H1 (cell line): Measurements from ENCODE around the gene NEURL1. TPM values are rescaled to one million over a fixed set of nuclear protein-coding genes. Genes with fewer than 3 reads are reported as not detected.

Experiments used
- CTCF ChIA-PET: fragments of 300-600 bp; sonication (Branson Sonifier 250); formaldehyde crosslinking; loops from one replicate; lab custom pipeline; 2021; ENCODE audit not compliant: partially characterized antibody; lab: Charles Lee
- POLR2A ChIA-PET: fragments of 300-600 bp; sonication (Branson Sonifier 250); formaldehyde crosslinking; loops from one replicate; lab custom pipeline; 2021; ENCODE audit warnings: inconsistent platforms; ENCODE audit not compliant: partially characterized antibody; lab: Charles Lee
- DNase-seq, 2 experiments: peaks; one replicate each; pipeline versions ENCODE4 v3.0.0 to v3.0.0-alpha.2; 2010 to 2022; ENCODE audit warnings: low spot score in 2 of 2, low read depth in 1 of 2, mixed read lengths in 1 of 2
- FAIRE-seq: peaks from 2 replicates; lab custom pipeline; 2011; peaks lifted over from hg19 to GRCh38; lab: Jason Lieb, UNC
- H2AFZ ChIP-seq: 2 replicates; pipeline ENCODE4 v1.8.1; 2012; ENCODE audit warnings: low read length, inconsistent platforms
- H2AK5ac ChIP-seq: 2 replicates; pipeline ENCODE4 v1.6.1; 2013; ENCODE audit warnings: low read depth, low read length
- H2BK120ac ChIP-seq: replicated peaks from 2 replicates; pipeline ENCODE3; 2013; ENCODE audit warnings: low read depth, low read length, inconsistent platforms
- H2BK12ac ChIP-seq: 2 replicates; pipeline ENCODE4 v1.6.1; 2013; ENCODE audit warnings: low read depth, low read length
- H2BK15ac ChIP-seq: 2 replicates; pipeline ENCODE4 v1.6.1; 2013; ENCODE audit warnings: low read length
- H2BK20ac ChIP-seq: 2 replicates; pipeline ENCODE4 v1.6.1; 2013; ENCODE audit warnings: low read length
- H2BK5ac ChIP-seq: 2 replicates; pipeline ENCODE4 v1.6.1; 2013; ENCODE audit warnings: low read depth, low read length
- H3K14ac ChIP-seq: 2 replicates; pipeline ENCODE4 v1.6.1; 2013; ENCODE audit warnings: inconsistent platforms; ENCODE audit not compliant: insufficient read length
- H3K18ac ChIP-seq: 2 replicates; pipeline ENCODE4 v1.6.1; 2013; ENCODE audit warnings: low read length; ENCODE audit errors: extremely low read depth
- H3K23ac ChIP-seq: 2 replicates; pipeline ENCODE4 v1.6.1; 2013; ENCODE audit warnings: inconsistent platforms; ENCODE audit not compliant: insufficient read length
- H3K23me2 ChIP-seq: 2 replicates; pipeline ENCODE4 v1.6.1; 2013; ENCODE audit warnings: low read depth, low read length
- H3K27ac ChIP-seq: 2 replicates; pipeline ENCODE4 v1.6.1; 2011; ENCODE audit warnings: low read depth, low read length, inconsistent platforms
- H3K27me3 ChIP-seq, 4 experiments: replicated peaks in 1 of 4; 1 replicate in 1 of 4; 2 replicates in 3 of 4; pipeline versions ENCODE4 v1.6.1 to v1.8.1; 2011 to 2013; ENCODE audit warnings: low read length in 3 of 4, mild to moderate bottlenecking in 3 of 4, inconsistent platforms in 2 of 4, mixed read lengths in 2 of 4, moderate library complexity in 1 of 4; ENCODE audit not compliant: control insufficient read depth in 3 of 4, insufficient read depth in 3 of 4; ENCODE audit errors: extremely low read depth in 1 of 4
- H3K36me3 ChIP-seq, 4 experiments: 2 replicates each; pipeline versions ENCODE4 v1.6.1 to v1.8.1; 2011 to 2013; ENCODE audit warnings: mild to moderate bottlenecking in 4 of 4, low read length in 3 of 4, moderate library complexity in 2 of 4, control low read depth in 1 of 4, inconsistent platforms in 1 of 4; ENCODE audit not compliant: insufficient read depth in 4 of 4, control insufficient read depth in 2 of 4
- H3K4ac ChIP-seq: replicated peaks from 2 replicates; pipeline ENCODE3; 2013; ENCODE audit warnings: low read length, low read depth, mixed read lengths, inconsistent platforms; ENCODE audit not compliant: insufficient read length
- H3K4me1 ChIP-seq, 4 experiments: replicated peaks in 1 of 4; 1 replicate in 1 of 4; 2 replicates in 3 of 4; pipeline versions ENCODE4 v1.6.1 to v1.8.1; 2011 to 2013; ENCODE audit warnings: low read length in 3 of 4, inconsistent platforms in 2 of 4, mixed read lengths in 1 of 4; ENCODE audit not compliant: insufficient read depth in 4 of 4, control insufficient read depth in 3 of 4
- H3K4me2 ChIP-seq, 2 experiments: 2 replicates each; pipeline versions ENCODE4 v1.6.1 to v1.8.1; 2011 to 2013; ENCODE audit warnings: low read depth in 2 of 2, low read length in 2 of 2, control low read depth in 1 of 2, inconsistent platforms in 1 of 2, mild to moderate bottlenecking in 1 of 2; ENCODE audit not compliant: insufficient read depth in 1 of 2
- H3K4me3 ChIP-seq, 4 experiments: fragments of 200-600, 300-600 bp in 1 of 4; sonication (generic), shearing (Covaris generic), sonication (Bioruptor Twin) in 1 of 4; 2 replicates each; pipeline versions ENCODE4 v1.5.1 to v1.8.1; 2011 to 2016; ENCODE audit warnings: low read length in 4 of 4, low read depth in 3 of 4, control low read depth in 2 of 4, inconsistent platforms in 2 of 4, mild to moderate bottlenecking in 2 of 4, mixed read lengths in 1 of 4, moderate library complexity in 1 of 4; ENCODE audit not compliant: insufficient read depth in 2 of 4; ENCODE audit errors: extremely low read depth in 1 of 4
- H3K56ac ChIP-seq: replicated peaks from 2 replicates; pipeline ENCODE3; 2013; ENCODE audit warnings: low read depth, mild to moderate bottlenecking, mixed read lengths, low read length, inconsistent platforms; ENCODE audit not compliant: insufficient read length
- H3K79me1 ChIP-seq: 2 replicates; pipeline ENCODE4 v1.6.1; 2013; ENCODE audit warnings: low read depth, low read length, control low read depth
- H3K79me2 ChIP-seq, 2 experiments: 2 replicates each; pipeline versions ENCODE4 v1.6.1 to v1.8.1; 2012 to 2013; ENCODE audit warnings: low read length in 2 of 2, mild to moderate bottlenecking in 2 of 2, inconsistent platforms in 1 of 2; ENCODE audit not compliant: insufficient read depth in 2 of 2, control insufficient read depth in 1 of 2
- H3K9ac ChIP-seq, 4 experiments: replicated peaks in 1 of 4; 1 replicate in 1 of 4; 2 replicates in 3 of 4; pipeline versions ENCODE4 v1.6.1 to v1.8.1; 2011 to 2013; ENCODE audit warnings: low read depth in 3 of 4, low read length in 3 of 4, control low read depth in 2 of 4, mild to moderate bottlenecking in 2 of 4, moderate library complexity in 2 of 4, inconsistent platforms in 1 of 4; ENCODE audit errors: extremely low read depth in 1 of 4
- H3K9me3 ChIP-seq, 2 experiments: 2 replicates each; pipeline versions ENCODE4 v1.6.1 to v1.8.1; 2012 to 2013; ENCODE audit warnings: mild to moderate bottlenecking in 2 of 2, moderate library complexity in 2 of 2, control low read depth in 1 of 2, inconsistent platforms in 1 of 2, low read depth in 1 of 2, low read length in 1 of 2, mixed read lengths in 1 of 2; ENCODE audit not compliant: insufficient read depth in 2 of 2
- H4K20me1 ChIP-seq, 2 experiments: replicated peaks in 1 of 2; 2 replicates each; pipeline versions ENCODE3 to v1.8.1; 2011 to 2013; ENCODE audit warnings: inconsistent platforms in 2 of 2, low read length in 2 of 2, mild to moderate bottlenecking in 1 of 2; ENCODE audit not compliant: insufficient read depth in 2 of 2, control insufficient read depth in 1 of 2
- H4K5ac ChIP-seq: 2 replicates; pipeline ENCODE4 v1.6.1; 2013; ENCODE audit warnings: low read length, low read depth, mixed read lengths, inconsistent platforms; ENCODE audit not compliant: insufficient read length
- H4K8ac ChIP-seq: 2 replicates; pipeline ENCODE4 v1.8.0; 2013; ENCODE audit warnings: mild to moderate bottlenecking, moderate library complexity, low read length, inconsistent platforms; ENCODE audit not compliant: insufficient read depth; ENCODE audit errors: extremely low read depth
- H4K91ac ChIP-seq: replicated peaks from 2 replicates; pipeline ENCODE3; 2013; ENCODE audit warnings: low read length, mixed read lengths, inconsistent platforms; ENCODE audit not compliant: insufficient read length
- WGBS, 2 experiments: shearing (Covaris generic) in 1 of 2; methylation state at CpG; one replicate each; pipeline versions ENCODE4 v1.1.6 to v1.1.7; 2013 to 2015; ENCODE audit warnings: low lambda C conversion rate in 2 of 2, mixed read lengths in 2 of 2, inconsistent platforms in 1 of 2, low coverage in 1 of 2, missing lambda C conversion rate in 1 of 2; ENCODE audit not compliant: insufficient replicate concordance in 2 of 2, insufficient coverage in 1 of 2, insufficient read length in 1 of 2; ENCODE audit errors: extremely low coverage in 1 of 2, missing lambda C conversion rate in 1 of 2; 5-methylcytosine and 5-hydroxymethylcytosine counted together
- polyA plus RNA-seq, 7 experiments: library from polyadenylated mRNA; depleted of rRNA in 3 of 7; stranded (reverse) in 5 of 7; unstranded in 2 of 7; fragments of >200 nt in 5 of 7; fragments of 200-250 nt in 2 of 7; gene quantifications; 1 replicate in 5 of 7; 2 replicates in 1 of 7; 4 replicates in 1 of 7; pipeline versions ENCODE4 v1.2.1 to v1.2.3, GENCODE V29; 2011 to 2013; ENCODE audit warnings: missing spikeins in 2 of 7, mixed read lengths in 2 of 7
- total RNA-seq: library from RNA; stranded (reverse); fragmentation: NEBNext Ultra II Directional; extraction: Animal tissue kit (Norgen Biotek cat#: 25700); gene quantifications from 2 replicates; pipeline ENCODE4 v1.2.1, GENCODE V29; 2021

The NEURL1 gene
- total and polyA plus RNA-seq, 2 of the 8 experiments (the other 6 are each of a cell fraction or from before 2014, with no cell fraction given), result 0.54 to 0.58 TPM

DNA sequence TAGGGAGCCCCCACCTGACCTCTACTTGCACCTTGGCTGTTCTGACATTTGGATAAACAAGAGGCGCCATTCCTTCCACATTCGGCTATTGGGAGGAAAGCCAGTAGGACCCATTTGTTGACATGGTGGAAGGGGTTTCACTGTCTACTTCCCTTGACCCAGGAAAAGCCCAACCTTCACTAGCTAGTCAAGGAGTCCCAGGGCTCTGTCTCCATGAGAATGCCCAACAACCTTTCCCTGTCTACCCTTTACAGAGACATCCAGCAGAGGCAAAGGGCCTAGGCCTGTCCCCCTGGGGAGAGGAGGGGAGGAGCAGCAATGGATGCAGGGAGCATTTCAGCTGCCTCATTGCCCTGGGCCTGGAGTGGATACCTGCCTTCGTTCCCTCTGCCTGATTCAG lies 136.1 kb downstream of the NEURL1 start:
- no peak overlapping the region for H2BK5ac ChIP-seq
- no peak overlapping the region for H3K4ac ChIP-seq
- WGBS, 2 experiments, result 92% methylated on average over 3 of the region's 3 CpGs; no CpG with 5 or more reads in 1 of the 2 experiments
- H3K14ac ChIP-seq, result no peak overlapping the region
- H3K27me3 ChIP-seq, result no peaks in the 10 kb centered on the region
- no peak overlapping the region for H3K4me3 ChIP-seq
- H3K56ac ChIP-seq, result no peak overlapping the region
- no peak for FAIRE-seq
- POLR2A ChIA-PET, result interaction anchor here (1.0 to 1.2 kb wide), 2 partner anchors 13 kb away, joined by 3 read pairs; no protein-coding TSS in a partner anchor
- H4K91ac ChIP-seq, result no peak overlapping the region
- no peak overlapping the region for H2BK15ac ChIP-seq
- H2BK120ac ChIP-seq, result no peak overlapping the region
- H4K8ac ChIP-seq, result no peak overlapping the region
- no peaks in the 10 kb centered on the region for H3K36me3 ChIP-seq
- no peak overlapping the region for H2BK12ac ChIP-seq
- CTCF ChIA-PET, result interaction anchor here (0.6 to 10.0 kb wide), 5 partner anchors 27 to 126 kb away, joined by 3 to 95 read pairs (median 4); no protein-coding TSS in a partner anchor
- H3K18ac ChIP-seq, result no peak overlapping the region
- no peak overlapping the region for H2AK5ac ChIP-seq
- no peaks in the 10 kb centered on the region; a peak in 1 of 4 replicates for H3K79me2 ChIP-seq
- H3K4me2 ChIP-seq, result no peak overlapping the region
- H3K9ac ChIP-seq, result no peak overlapping the region
- H2BK20ac ChIP-seq, result no peak overlapping the region
- H3K27ac ChIP-seq, result no peak overlapping the region
- no peaks in the 10 kb centered on the region for H4K20me1 ChIP-seq
- DNase-seq, result no peak
- H3K23ac ChIP-seq, result no peak overlapping the region
- no peak overlapping the region for H2AFZ ChIP-seq
- H4K5ac ChIP-seq, result no peak overlapping the region
- no peaks in the 10 kb centered on the region for H3K4me1 ChIP-seq
- no peaks in the 10 kb centered on the region for H3K9me3 ChIP-seq
- no peaks in the 10 kb centered on the region for H3K23me2 ChIP-seq
- peaks cover 4% of the 10 kb centered on the region; the same call in 1 of the 2 replicates for H3K79me1 ChIP-seq
